Measurements from ENCODE around the gene ADAMTSL5. TPM values are rescaled to one million over a fixed set of nuclear protein-coding genes. Genes with fewer than 3 reads are reported as not detected.

ADAMTSL5 gene, protein sequence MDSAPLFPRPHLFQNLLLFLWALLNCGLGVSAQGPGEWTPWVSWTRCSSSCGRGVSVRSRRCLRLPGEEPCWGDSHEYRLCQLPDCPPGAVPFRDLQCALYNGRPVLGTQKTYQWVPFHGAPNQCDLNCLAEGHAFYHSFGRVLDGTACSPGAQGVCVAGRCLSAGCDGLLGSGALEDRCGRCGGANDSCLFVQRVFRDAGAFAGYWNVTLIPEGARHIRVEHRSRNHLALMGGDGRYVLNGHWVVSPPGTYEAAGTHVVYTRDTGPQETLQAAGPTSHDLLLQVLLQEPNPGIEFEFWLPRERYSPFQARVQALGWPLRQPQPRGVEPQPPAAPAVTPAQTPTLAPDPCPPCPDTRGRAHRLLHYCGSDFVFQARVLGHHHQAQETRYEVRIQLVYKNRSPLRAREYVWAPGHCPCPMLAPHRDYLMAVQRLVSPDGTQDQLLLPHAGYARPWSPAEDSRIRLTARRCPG
- 1.6 and 2.2 TPM in 2 replicates for total RNA-seq

DNA sequence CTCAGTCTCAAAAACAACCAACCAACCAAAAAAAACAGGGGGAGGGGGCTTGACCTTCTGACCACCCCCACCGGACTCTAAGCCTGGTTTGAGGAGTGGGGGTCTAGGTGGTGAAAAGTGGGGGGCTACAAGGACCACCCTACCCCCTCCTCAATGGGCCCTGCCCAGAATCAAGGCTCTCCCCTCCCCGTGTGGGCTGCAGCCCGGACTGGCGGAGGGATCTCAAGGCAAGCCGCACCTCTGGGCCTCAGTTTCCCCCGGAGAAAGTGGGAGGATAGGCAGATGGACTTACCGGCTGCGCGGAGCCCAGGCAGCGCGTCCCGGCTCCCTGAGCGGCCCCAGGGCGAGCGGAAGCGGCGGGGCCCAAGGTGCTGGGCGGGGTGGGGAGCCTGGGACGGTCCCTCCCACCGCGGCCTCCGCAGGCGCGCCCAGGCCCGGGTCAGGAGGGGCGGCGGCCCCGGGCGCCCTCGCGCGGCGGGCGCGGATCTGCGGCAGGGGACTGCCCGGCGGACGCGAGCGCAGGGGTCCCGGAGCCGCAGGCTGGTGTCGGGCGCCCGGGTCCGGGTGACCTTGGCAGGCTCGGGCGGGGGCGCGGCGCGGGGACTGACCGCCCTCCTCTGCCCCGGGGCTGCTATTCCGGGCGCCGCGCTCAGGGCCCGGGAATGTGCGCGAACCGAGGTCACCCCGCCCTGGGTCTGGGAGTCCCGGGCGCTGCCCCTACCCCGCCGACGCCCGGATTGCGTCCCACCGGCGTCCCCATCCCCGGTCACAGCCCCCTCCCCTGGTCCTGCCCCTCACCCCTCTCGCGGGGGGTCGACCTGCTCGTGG, at the start of gene ADAMTSL5:
TSS of gene ADAMTSL5 (minus strand) at position 349 of the 828 bp plus-strand sequence. CDS start 2,076 bp downstream, outside the sequence.

DNA sequence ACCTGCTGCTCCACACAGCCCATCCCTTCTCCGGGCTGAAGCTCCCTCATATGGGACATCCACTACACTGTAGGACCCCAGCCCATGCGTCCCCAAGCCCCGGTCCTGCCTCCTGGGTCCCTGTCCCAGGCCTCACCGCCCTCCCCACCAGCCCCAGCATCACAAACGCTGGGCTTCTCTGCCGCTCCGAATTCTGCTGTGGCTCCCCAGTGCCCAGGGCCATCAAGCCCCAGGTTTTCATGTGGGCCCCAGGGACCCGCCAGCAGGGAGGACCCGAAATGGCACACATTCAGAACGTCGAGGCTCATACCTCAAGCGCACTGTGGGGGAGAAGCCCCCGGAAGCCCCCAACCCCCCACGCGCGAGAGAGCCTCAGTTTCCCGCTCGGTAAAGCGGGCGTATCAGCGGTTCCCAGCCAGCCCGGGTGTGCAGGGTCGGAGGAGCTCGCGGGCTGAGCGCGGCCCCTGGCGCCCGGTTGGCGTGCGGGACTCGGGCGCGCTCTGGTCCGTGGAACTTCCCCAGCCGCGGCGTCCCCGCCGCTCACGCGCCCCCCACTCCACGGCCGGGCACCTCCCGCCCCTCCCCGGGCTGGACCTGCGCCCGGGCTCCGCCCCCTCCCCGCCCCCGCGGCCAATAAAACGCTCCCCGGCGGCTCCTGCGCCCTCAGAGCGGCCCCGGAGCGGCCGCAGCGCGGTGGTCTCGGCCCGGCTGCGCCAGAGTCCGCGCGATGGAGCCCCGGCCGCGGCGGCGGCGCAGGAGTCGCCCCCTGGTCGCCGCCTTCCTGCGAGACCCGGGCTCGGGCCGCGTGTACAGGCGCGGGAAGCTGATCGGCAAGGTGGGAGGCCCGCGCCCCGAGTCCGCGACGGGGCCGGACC, 10.8 kb upstream of the ADAMTSL5 start, which contains the start of gene PLK5:
TSS of gene PLK5 (plus strand) at position 666 of the 875 bp plus-strand sequence. CDS start 2,920 bp downstream, outside the sequence.

DNA sequence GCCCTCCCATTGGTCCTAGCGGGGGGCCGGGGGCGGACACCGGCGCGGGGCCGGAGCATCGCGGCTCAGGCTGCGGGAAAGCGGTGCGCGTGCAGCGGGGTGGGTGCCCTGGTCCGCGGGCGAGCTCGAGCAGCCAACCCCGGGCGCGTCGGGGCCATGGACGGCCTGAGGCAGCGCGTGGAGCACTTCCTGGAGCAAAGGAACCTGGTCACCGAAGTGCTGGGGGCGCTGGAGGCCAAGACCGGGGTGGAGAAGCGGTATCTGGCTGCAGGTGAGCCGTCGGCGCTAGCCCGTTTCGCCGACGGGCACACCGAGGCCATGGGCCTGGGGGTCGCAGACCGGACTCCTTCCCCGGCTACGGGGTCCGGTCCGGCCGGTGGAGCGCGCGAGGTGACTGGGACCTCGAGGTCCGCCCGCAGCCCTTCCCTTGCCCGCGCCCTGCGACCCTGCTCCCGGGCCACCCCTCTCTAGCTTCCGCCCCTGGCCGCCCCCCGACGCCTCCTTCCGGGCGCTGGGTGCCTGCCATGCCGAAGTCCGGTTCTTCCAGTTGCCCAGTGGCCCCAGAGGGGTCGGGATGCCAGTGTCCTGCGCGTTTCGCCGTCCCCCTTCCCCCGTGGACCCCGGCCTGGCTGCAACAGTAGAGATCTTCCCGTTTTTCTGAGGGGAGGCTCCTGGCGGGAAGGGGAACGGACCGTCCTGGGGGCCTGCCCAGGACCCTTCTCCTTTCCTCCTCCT, 21.5 kb downstream of the ADAMTSL5 start, which contains the start of gene REEP6:
TSS of gene REEP6 (plus strand) at position 68 of the 735 bp plus-strand sequence. CDS start at position 157, 89 bp downstream.

DNA sequence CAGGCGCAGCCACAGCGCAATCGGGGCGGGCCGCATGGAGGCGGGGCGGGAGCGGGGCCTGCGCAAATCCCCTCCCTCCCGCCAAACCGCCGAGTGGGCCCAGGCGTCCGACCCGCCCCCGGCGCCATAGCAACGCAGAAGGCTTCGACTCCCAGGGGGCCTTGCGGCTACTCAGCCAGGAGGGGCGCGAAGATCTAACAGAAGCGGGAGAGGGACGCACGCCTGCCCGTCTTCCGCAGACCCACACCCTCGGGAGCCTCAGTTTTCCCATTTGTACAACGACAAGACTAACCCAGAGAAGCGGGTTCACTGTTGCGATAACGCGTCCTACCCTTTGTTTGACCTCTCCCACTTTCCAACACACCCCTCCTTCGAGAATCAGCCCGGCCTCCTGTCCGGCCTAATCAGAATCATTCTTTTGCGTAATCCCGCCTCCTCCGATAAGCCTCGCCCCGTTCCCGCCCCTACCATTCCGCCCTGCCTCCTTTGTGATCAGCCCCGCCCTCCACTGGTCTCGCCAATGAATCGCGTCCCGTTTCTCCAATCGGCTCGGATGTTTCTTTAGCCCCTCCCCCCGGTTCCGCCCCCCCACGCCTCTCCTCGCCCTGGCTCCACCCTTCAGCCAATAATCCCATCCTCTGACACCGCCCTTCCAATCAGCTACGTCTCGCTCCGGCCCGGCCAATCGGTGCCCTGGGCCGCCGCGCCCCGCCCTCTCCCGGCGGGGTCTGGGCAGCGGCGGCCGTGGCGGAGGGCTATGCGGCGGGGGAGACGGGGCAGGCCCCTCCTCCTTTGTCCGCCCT, 22.3 kb downstream of the ADAMTSL5 start, which contains the start of gene PCSK4:
TSS of gene PCSK4 (minus strand) at position 40 of the 803 bp plus-strand sequence. CDS start at position 36, 4 bp downstream.

GRCh38 chr19:1478934-1479707, 33.7 kb downstream of the ADAMTSL5 start, which contains the start of gene C19orf25:
C19orf25 (minus strand) TSS chr19:1479215; CDS start chr19:1478903, 312 bp downstream.

Other genes with a start within 250 kb of the ADAMTSL5 start
- gene CIRBP, start 243.7 kb downstream of the ADAMTSL5 start, total RNA-seq = 99.2 and 106 TPM in 2 replicates
- 28.9 and 36.4 TPM in 2 replicates for gene FAM174C, start 237.5 kb downstream of the ADAMTSL5 start, total RNA-seq
- not detected in 2 replicates for gene EFNA2, start 227.1 kb downstream of the ADAMTSL5 start, total RNA-seq
- gene NDUFS7, start 129.1 kb downstream of the ADAMTSL5 start, total RNA-seq = 57.5 and 71.7 TPM in 2 replicates
- gene GAMT, start 111.5 kb downstream of the ADAMTSL5 start, total RNA-seq = 23.9 and 42.6 TPM in 2 replicates
- gene DAZAP1, start 105.4 kb downstream of the ADAMTSL5 start, total RNA-seq = 49.6 and 88.9 TPM in 2 replicates
- 481 and 668 TPM in 2 replicates for gene RPS15, start 74.6 kb downstream of the ADAMTSL5 start, total RNA-seq
- under 0.01 and 0.37 TPM in 2 replicates for gene APC2, start 62.9 kb downstream of the ADAMTSL5 start, total RNA-seq
- 19.1 and 27.8 TPM in 2 replicates for gene C19orf25, start 33.8 kb downstream of the ADAMTSL5 start, total RNA-seq
- 0.78 and 1.8 TPM in 2 replicates for gene PCSK4, start 22.7 kb downstream of the ADAMTSL5 start, total RNA-seq
- 1.2 and 2.6 TPM in 2 replicates for gene REEP6, start 21.8 kb downstream of the ADAMTSL5 start, total RNA-seq
- not detected in 2 replicates for gene PLK5, start 11.1 kb upstream of the ADAMTSL5 start, total RNA-seq
- 23.5 and 43.4 TPM in 2 replicates for gene MEX3D, start 55.3 kb upstream of the ADAMTSL5 start, total RNA-seq
- 66.5 and 103 TPM in 2 replicates for gene MBD3, start 79.8 kb upstream of the ADAMTSL5 start, total RNA-seq
- 42.6 and 54.7 TPM in 2 replicates for gene UQCR11, start 92.4 kb upstream of the ADAMTSL5 start, total RNA-seq
- 65.4 and 78.4 TPM in 2 replicates for gene TCF3, start 139.6 kb upstream of the ADAMTSL5 start, total RNA-seq
- gene ONECUT3, start 240.5 kb upstream of the ADAMTSL5 start, total RNA-seq = not detected in 2 replicates